ENCODE measurements around the gene NUMB.

Gene NUMB

DNA sequence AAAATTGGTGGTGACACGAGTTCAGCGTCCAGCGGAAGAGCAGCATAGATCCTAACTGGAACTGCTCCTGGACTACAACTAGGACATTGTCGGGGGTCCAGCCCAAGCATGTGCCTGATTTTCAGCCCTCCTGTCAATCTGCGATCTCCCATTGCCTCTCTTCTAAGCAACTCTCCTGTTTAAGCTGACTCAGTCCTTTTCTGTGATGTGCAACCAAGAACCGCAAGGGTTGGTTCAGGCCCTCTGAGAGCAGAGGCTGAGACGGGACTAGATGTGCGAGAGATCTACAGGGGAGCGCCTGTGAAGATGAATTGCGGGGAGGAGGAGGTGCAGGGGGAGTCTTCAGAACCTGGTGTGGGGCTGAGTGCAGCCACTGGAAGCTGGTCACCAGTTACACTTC lies 224.8 kb downstream of the NUMB start:
- Mint-ChIP-seq H3K27me3 (peaks cover 29% of the 10 kb centered on the region), H3K36me3 (no peaks in the 10 kb centered on the region), H3K4me3 (no peak overlapping the region), H3K27ac (no peak overlapping the region), H3K4me1 (ENCODE audit: low read depth) (peaks cover 14% of the 10 kb centered on the region), H3K9me3 (ENCODE audit: low read depth) (no peaks in the 10 kb centered on the region)

- no peak overlapping the region for H3K27ac Mint-ChIP-seq
- no peaks in the 10 kb centered on the region for H3K36me3 Mint-ChIP-seq
- no peak overlapping the region for H3K4me3 Mint-ChIP-seq
- H3K4me1 Mint-ChIP-seq (ENCODE audit: low read depth) = peaks cover 11% of the 10 kb centered on the region
- H3K27me3 Mint-ChIP-seq = peaks cover 29% of the 10 kb centered on the region
- no peaks in the 10 kb centered on the region for H3K9me3 Mint-ChIP-seq (ENCODE audit: low read depth)
Measured at GRCh38 chr14:73232984-73233383, 225.4 kb downstream of the NUMB start.

GRCh38 chr14:73231981-73232851 lies 226.1 kb downstream of the NUMB start:
- H3K27me3 Mint-ChIP-seq = peaks cover 29% of the 10 kb centered on the region
- H3K27ac Mint-ChIP-seq = no peak overlapping the region
- H3K4me1 Mint-ChIP-seq (ENCODE audit: low read depth) = peaks cover 11% of the 10 kb centered on the region
- no peaks in the 10 kb centered on the region for H3K36me3 Mint-ChIP-seq
- no peak overlapping the region for H3K4me3 Mint-ChIP-seq
- no peaks in the 10 kb centered on the region for H3K9me3 Mint-ChIP-seq (ENCODE audit: low read depth)

- no peak overlapping the region for H3K27ac Mint-ChIP-seq
- H3K36me3 Mint-ChIP-seq = no peaks in the 10 kb centered on the region
- H3K27me3 Mint-ChIP-seq = peaks cover 14% of the 10 kb centered on the region
- H3K4me3 Mint-ChIP-seq = no peak overlapping the region
- no peaks in the 10 kb centered on the region for H3K4me1 Mint-ChIP-seq (ENCODE audit: low read depth)
- H3K9me3 Mint-ChIP-seq (ENCODE audit: low read depth) = no peaks in the 10 kb centered on the region
Measured at GRCh38 chr14:73230051-73230450, 228.3 kb downstream of the NUMB start.

- H3K27ac Mint-ChIP-seq = no peak overlapping the region
- H3K36me3 Mint-ChIP-seq = no peaks in the 10 kb centered on the region
- no peak overlapping the region for H3K4me3 Mint-ChIP-seq
- H3K4me1 Mint-ChIP-seq (ENCODE audit: low read depth) = no peaks in the 10 kb centered on the region
- no peaks in the 10 kb centered on the region for H3K9me3 Mint-ChIP-seq (ENCODE audit: low read depth)
- H3K27me3 Mint-ChIP-seq = peaks cover 3% of the 10 kb centered on the region
Measured at GRCh38 chr14:73227812-73228781, 230.2 kb downstream of the NUMB start.

- H3K4me1 Mint-ChIP-seq (ENCODE audit: low read depth) = no peaks in the 10 kb centered on the region
- H3K27ac Mint-ChIP-seq = no peak overlapping the region
- H3K36me3 Mint-ChIP-seq = peaks cover 5% of the 10 kb centered on the region
- no peaks in the 10 kb centered on the region for H3K27me3 Mint-ChIP-seq
- H3K4me3 Mint-ChIP-seq = no peak overlapping the region
- no peaks in the 10 kb centered on the region for H3K9me3 Mint-ChIP-seq (ENCODE audit: low read depth)
Measured at GRCh38 chr14:73225496-73225895, 232.8 kb downstream of the NUMB start.

Data from activated naive CD8-positive, alpha-beta T cell (primary cell).